Upper lobe of left lung (tissue), 6 donors: ENCODE measurements around the gene CLK2. TPM values are rescaled to one million over a fixed set of nuclear protein-coding genes. Genes with fewer than 3 reads are reported as not detected.

ENCODE experiments used
- ATAC-seq, 2 donors: fragments of 200-7000 bp; cut with Tn5 transposase; one replicate each; pipeline ENCODE4 v1.9.1; 2022; ENCODE audit warnings: mild to moderate bottlenecking in 2 of 2, moderate library complexity in 2 of 2; ENCODE audit not compliant: low FRiP score in 2 of 2
- DNase-seq, 2 donors: peaks; one replicate each; pipeline ENCODE4 v3.0.0-alpha.2; 2019 to 2020
- H3K27ac ChIP-seq, 4 donors: fragments of 200-600 bp; sonication (generic); one replicate each; pipeline ENCODE4 v1.5.1; 2016 to 2019
- H3K27me3 ChIP-seq, 4 donors: fragments of 200-600 bp; sonication (generic); one replicate each; pipeline ENCODE4 v1.5.1; 2017 to 2019
- H3K36me3 ChIP-seq, 4 donors: fragments of 200-600 bp; sonication (generic); one replicate each; pipeline ENCODE4 v1.5.1; 2016 to 2019
- H3K4me1 ChIP-seq, 4 donors: fragments of 200-600 bp; sonication (generic); one replicate each; pipeline ENCODE4 v1.5.1; 2018 to 2019
- H3K4me3 ChIP-seq, 4 donors: fragments of 200-600 bp; sonication (generic); one replicate each; pipeline ENCODE4 v1.5.1; 2017 to 2019; ENCODE audit warnings: mild to moderate bottlenecking in 2 of 4, moderate library complexity in 1 of 4
- H3K9me3 ChIP-seq, 4 donors: fragments of 200-600 bp; sonication (generic); one replicate each; pipeline ENCODE4 v1.5.1; 2018 to 2019
- CTCF ChIP-seq, 6 experiments: fragments of 450-650 bp in 4 of 6; fragments of 200-600 bp in 2 of 6; sonication (generic) in 2 of 6; IDR thresholded peaks; one replicate each; pipeline ENCODE4 v1.5.1; 2016 to 2019; ENCODE audit warnings: antibody characterized with exemption in 6 of 6
- EP300 ChIP-seq, 4 donors: sonication (generic); formaldehyde crosslinking; IDR thresholded peaks; one replicate each; pipeline ENCODE4 v1.5.1; 2017; ENCODE audit warnings: antibody characterized with exemption in 4 of 4, control low read depth in 2 of 4
- POLR2A ChIP-seq, 4 donors: fragments of 450-650 bp; IDR thresholded peaks; one replicate each; pipeline ENCODE4 v1.5.1; 2016 to 2017; ENCODE audit warnings: antibody characterized with exemption in 4 of 4, mild to moderate bottlenecking in 2 of 4
- POLR2AphosphoS5 ChIP-seq, 2 donors: sonication (generic); formaldehyde crosslinking; IDR thresholded peaks; one replicate each; pipeline ENCODE4 v1.5.1; 2017; ENCODE audit warnings: antibody characterized with exemption in 2 of 2
- WGBS, 2 donors: methylation state at CpG; one replicate each; pipeline ENCODE4 v1.1.5; 2017 to 2018; 5-methylcytosine and 5-hydroxymethylcytosine counted together
- total RNA-seq, 6 donors: library from RNA; depleted of rRNA in 4 of 6; stranded (reverse); fragments of >200 nt in 4 of 6; gene quantifications; one replicate each; pipeline versions ENCODE4 v1.1.0 to v1.2.1, GENCODE V29; 2016 to 2021
- donor health status: DM: no; HTN: no; CAD: no; lungs with moderate emphysema.
- donor health status: DM: no; HTN: yes; CAD: no; lungs with severe emphysema.

Gene CLK2
- total RNA-seq, 6 donors from 2014 or later = 32.7 to 92.2 (median 48.1) TPM

DNA sequence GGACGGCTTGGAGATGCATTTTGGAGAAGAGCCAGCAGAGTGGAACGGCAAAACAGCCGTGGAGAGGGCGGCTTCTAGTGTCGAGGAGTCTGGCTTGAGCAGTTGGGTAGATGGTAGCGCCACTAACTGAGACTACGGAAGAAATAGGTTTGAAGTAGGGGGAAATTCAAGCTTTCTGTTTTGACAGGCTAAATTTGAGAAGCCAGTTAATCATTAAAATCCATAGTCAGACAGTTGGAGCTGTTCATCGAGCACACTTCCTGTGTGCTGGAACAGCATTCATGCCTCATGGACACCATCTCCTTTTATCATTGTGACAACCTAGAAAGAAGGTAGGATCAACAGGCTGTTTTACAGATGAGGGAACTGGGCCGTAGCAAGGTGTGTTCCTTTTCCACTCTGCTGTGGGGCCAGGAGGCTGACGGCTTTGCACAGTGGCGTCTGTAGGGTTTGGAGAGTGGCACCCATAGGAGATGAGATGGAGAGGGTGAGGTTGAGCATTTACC lies 31.3 kb upstream of the CLK2 start:
- H3K9me3 ChIP-seq = no peaks in the 10 kb centered on the region
- 63 to 69% methylated on average over 9 to 11 of the region's 11 CpGs for WGBS, 2 donors
- peaks cover 7 to 17% (median 10%) of the 10 kb centered on the region in 4 donors for H3K4me1 ChIP-seq
- no peak overlapping the region for H3K27ac ChIP-seq
- no peak overlapping the region for H3K4me3 ChIP-seq
- H3K27me3 ChIP-seq = no peaks in the 10 kb centered on the region
- no peaks in the 10 kb centered on the region for H3K36me3 ChIP-seq
- ATAC-seq (no peak), DNase-seq (no peak)
- TF ChIP-seq EP300 (IDR thresholded peaks at IDR 0.05) (no peak), POLR2A (IDR thresholded peaks at IDR 0.05) (no peak), POLR2AphosphoS5 (IDR thresholded peaks at IDR 0.05) (no peak), CTCF (IDR thresholded peaks at IDR 0.05) (no peak)

GRCh38 chr1:155301342-155301841 lies 28.1 kb upstream of the CLK2 start, which contains the start of gene PKLR:
Gene PKLR (minus strand): TSS chr1:155301438. CDS start chr1:155301395, 43 bp downstream.
- WGBS, 2 donors = 88 to 89% methylated on average over 5 of the region's 5 CpGs
- no peak within 1 kb of the TSS for H3K4me3 ChIP-seq
- no peaks in the 10 kb centered on the region for H3K36me3 ChIP-seq
- no peaks in the 10 kb centered on the region for H3K27me3 ChIP-seq
- ATAC-seq (no peak), DNase-seq (no peak)
- no peak within 1 kb of the TSS for H3K27ac ChIP-seq
- H3K4me1 ChIP-seq = no peaks in the 10 kb centered on the region
- no peak for TF ChIP-seq EP300 (IDR thresholded peaks at IDR 0.05)
- TF ChIP-seq POLR2A (IDR thresholded peaks at IDR 0.05) = no peak
- TF ChIP-seq CTCF (IDR thresholded peaks at IDR 0.05) = no peak
- TF ChIP-seq POLR2AphosphoS5 (IDR thresholded peaks at IDR 0.05) = no peak
- no peaks in the 10 kb centered on the region for H3K9me3 ChIP-seq

- no peak overlapping the region for H3K4me3 ChIP-seq
- TF ChIP-seq EP300 (IDR thresholded peaks at IDR 0.05) (no peak), POLR2A (IDR thresholded peaks at IDR 0.05) (no peak), POLR2AphosphoS5 (IDR thresholded peaks at IDR 0.05) (no peak), CTCF (IDR thresholded peaks at IDR 0.05) (no peak)
- no peak for ATAC-seq
- no peak overlapping the region for H3K27ac ChIP-seq
- H3K36me3 ChIP-seq = no peaks in the 10 kb centered on the region
- no peak for DNase-seq
- 91% methylated on average over 7 to 9 of the region's 9 CpGs for WGBS, 2 donors
- H3K4me1 ChIP-seq = no peaks in the 10 kb centered on the region
- peaks cover 0 to 2% (median under 1%) of the 10 kb centered on the region in 4 donors for H3K27me3 ChIP-seq
- H3K9me3 ChIP-seq = no peaks in the 10 kb centered on the region
Observed at GRCh38 chr1:155300553-155301329, 27.4 kb upstream of the CLK2 start.

DNA sequence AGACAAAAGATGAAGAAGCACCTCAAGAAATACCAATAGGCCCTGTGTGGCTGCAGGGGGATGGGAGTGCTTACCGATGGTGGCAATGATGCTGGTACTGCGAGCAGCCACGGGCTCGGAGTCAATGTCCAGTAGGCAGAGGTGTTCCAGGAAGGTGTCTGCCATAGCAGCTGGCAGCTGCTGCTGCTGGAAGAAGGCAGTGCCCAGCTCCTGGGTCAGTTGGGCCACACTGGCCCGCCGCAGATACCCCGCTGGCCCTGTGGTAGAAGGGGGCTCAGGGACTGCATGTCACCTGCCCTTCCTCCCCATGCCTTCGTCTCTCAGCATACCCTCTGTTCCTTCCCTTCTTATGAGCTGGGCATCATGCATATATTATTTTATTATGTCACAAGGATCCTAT lies 26.7 kb upstream of the CLK2 start:
- WGBS, 2 donors = 89 to 92% methylated on average over 8 of the region's 8 CpGs
- ATAC-seq = no peak
- DNase-seq = peak in 1 of 2 donors; percentile 55
- H3K4me3 ChIP-seq = no peak overlapping the region
- peaks cover 0 to 9% (median 4%) of the 10 kb centered on the region in 4 donors for H3K27me3 ChIP-seq
- H3K9me3 ChIP-seq = no peaks in the 10 kb centered on the region
- peaks cover 0 to 6% (median 6%) of the 10 kb centered on the region in 4 donors for H3K4me1 ChIP-seq
- H3K27ac ChIP-seq = no peak overlapping the region
- no peaks in the 10 kb centered on the region for H3K36me3 ChIP-seq
- no peak for TF ChIP-seq EP300 (IDR thresholded peaks at IDR 0.05)
- TF ChIP-seq CTCF (IDR thresholded peaks at IDR 0.05) = no peak
- no peak for TF ChIP-seq POLR2AphosphoS5 (IDR thresholded peaks at IDR 0.05)
- TF ChIP-seq POLR2A (IDR thresholded peaks at IDR 0.05) = no peak
